ENCODE data around the gene LRRTM4. TPM values are rescaled to one million over a fixed set of nuclear protein-coding genes. Genes with fewer than 3 reads are reported as not detected.

Gene LRRTM4
- total RNA-seq, 1 donor from 2014 or later, result not detected

DNA sequence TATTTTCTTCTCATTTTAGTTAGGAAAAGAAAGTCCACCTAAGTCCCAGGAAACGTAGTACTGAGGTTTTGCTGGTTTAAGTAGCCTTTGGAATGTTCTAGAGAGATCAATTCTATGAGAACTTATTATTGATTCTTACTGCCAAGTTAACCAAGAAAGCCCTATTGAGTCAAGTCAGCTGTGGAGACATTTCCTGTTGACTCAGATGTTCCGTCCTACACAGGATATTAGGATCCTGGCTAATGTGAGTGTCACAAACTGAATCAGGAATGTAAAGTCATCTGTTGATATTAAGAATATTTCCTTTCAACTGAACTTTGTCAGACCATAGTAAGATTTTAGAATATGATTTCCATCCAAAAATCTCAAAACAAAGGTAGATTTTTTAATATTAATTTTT, 654.3 kb downstream of the LRRTM4 start:
- H3K27ac ChIP-seq, result no peak overlapping the region
- no peak for DNase-seq (ENCODE audit: low spot score in 2 of 2)
- no peak overlapping the region for H3K4me3 ChIP-seq
- no peaks in the 10 kb centered on the region for H3K36me3 ChIP-seq
- H3K9me3 ChIP-seq, result no peaks in the 10 kb centered on the region
- intact Hi-C loops (cut with DNase I), result no loop called here
- H3K27me3 ChIP-seq, result no peaks in the 10 kb centered on the region
- TF ChIP-seq, protein P1, sequence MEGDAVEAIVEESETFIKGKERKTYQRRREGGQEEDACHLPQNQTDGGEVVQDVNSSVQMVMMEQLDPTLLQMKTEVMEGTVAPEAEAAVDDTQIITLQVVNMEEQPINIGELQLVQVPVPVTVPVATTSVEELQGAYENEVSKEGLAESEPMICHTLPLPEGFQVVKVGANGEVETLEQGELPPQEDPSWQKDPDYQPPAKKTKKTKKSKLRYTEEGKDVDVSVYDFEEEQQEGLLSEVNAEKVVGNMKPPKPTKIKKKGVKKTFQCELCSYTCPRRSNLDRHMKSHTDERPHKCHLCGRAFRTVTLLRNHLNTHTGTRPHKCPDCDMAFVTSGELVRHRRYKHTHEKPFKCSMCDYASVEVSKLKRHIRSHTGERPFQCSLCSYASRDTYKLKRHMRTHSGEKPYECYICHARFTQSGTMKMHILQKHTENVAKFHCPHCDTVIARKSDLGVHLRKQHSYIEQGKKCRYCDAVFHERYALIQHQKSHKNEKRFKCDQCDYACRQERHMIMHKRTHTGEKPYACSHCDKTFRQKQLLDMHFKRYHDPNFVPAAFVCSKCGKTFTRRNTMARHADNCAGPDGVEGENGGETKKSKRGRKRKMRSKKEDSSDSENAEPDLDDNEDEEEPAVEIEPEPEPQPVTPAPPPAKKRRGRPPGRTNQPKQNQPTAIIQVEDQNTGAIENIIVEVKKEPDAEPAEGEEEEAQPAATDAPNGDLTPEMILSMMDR (IDR thresholded peaks at IDR 0.05), result no peak
- H3K4me1 ChIP-seq, result no peaks in the 10 kb centered on the region

DNA sequence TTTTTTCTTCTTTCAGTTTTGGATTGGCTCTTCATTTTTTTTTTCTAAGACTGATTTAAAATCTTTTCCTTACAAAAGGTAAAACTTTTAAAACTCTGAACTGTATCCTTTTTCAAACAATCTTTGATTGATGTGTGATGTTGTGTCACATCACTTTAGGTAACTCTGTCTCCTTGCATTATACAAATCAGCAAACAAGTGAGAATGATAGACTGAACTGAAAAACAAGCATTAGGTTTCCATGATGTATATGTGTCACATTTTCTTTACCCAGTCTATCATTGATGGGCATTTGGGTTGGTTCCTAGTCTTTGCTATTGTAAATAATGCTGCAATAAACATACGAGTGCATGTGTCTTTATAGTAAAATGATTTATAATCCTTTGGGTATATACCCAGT, 655.7 kb downstream of the LRRTM4 start:
- intact Hi-C loops (cut with DNase I), result no loop called here

DNA sequence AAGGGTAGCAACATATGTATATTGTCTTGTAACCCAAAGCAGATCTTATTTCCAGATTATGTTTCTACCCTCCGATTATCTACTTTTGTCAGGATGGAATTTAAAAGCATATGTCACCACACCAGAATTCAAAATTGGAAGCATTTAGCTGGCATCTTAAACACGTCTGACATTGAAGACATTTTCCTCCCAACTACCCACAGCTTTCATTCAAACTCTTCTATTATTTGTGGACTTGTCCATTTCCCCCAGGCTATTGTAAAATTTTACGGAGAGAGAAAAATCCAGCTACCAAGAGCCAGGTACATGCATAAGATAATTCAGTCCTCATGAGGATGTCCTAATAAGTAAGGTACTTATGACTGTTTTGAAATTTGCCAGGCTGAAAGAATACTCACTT, 659.3 kb downstream of the LRRTM4 start:
- intact Hi-C loops (cut with DNase I), result no loop called here
- no peaks in the 10 kb centered on the region for H3K4me1 ChIP-seq
- no peak for DNase-seq (ENCODE audit: low spot score in 2 of 2)
- H3K4me3 ChIP-seq, result no peak overlapping the region
- no peaks in the 10 kb centered on the region for H3K36me3 ChIP-seq
- H3K27me3 ChIP-seq, result no peaks in the 10 kb centered on the region
- TF ChIP-seq, protein P1 (IDR thresholded peaks at IDR 0.05), result no peak
- H3K9me3 ChIP-seq, result no peaks in the 10 kb centered on the region
- no peak overlapping the region for H3K27ac ChIP-seq

More for the DNA sequence above, 655.7 kb downstream of the LRRTM4 start:
- no peak overlapping the region for H3K27ac ChIP-seq
- DNase-seq (ENCODE audit: low spot score in 2 of 2), result no peak
- no peaks in the 10 kb centered on the region for H3K36me3 ChIP-seq
- TF ChIP-seq, protein P1 (IDR thresholded peaks at IDR 0.05), result no peak
- no peaks in the 10 kb centered on the region for H3K4me1 ChIP-seq
- no peak overlapping the region for H3K4me3 ChIP-seq
- no peaks in the 10 kb centered on the region for H3K9me3 ChIP-seq
- H3K27me3 ChIP-seq, result no peaks in the 10 kb centered on the region

DNA sequence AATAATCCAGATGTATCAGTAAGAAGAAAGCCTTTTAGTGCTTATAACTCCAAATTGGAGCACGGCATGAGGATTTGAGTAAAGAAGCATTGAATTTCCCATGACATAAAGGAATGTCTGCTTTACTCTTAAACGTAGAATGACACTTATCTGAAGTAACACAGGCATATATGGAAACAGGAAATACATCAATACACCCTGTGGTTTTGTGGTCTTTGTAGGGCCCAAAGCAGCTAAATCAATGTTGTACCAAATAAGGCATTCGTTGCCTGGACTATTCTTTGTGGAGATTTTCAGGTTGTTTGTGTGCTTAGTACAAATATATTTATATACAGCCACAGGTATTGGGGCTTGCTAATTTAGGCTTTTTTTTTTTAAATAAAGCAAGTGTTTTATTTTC, 660.5 kb downstream of the LRRTM4 start:
- no peaks in the 10 kb centered on the region for H3K9me3 ChIP-seq
- no peak for DNase-seq (ENCODE audit: low spot score in 2 of 2)
- TF ChIP-seq, protein P1 (IDR thresholded peaks at IDR 0.05), result no peak
- no peak overlapping the region for H3K27ac ChIP-seq
- no peaks in the 10 kb centered on the region for H3K36me3 ChIP-seq
- no peak overlapping the region for H3K4me3 ChIP-seq
- no peaks in the 10 kb centered on the region for H3K4me1 ChIP-seq
- no peaks in the 10 kb centered on the region for H3K27me3 ChIP-seq
- intact Hi-C loops (cut with DNase I), result no loop called here

DNA sequence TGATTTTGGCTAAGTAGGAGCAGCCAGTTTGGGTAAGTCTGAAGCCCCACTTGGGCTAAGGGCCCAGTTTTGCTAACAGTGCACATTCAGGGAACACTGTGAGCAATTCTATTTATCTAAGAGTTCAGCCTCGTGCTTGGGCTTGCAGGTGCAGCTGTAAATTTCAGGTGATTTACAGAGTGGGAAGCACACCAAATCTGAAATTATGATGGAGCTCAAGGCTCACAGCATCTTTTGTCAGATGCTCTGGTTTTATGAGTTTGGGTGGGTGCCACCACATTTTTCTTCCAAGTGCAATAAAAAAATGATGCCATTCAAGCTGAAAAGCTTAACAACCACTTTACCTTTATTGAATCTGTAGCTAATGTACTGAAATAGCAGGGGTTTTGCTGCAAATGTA, 671.2 kb downstream of the LRRTM4 start:
- H3K27me3 ChIP-seq, result no peaks in the 10 kb centered on the region
- H3K27ac ChIP-seq, result no peak overlapping the region
- DNase-seq (ENCODE audit: low spot score in 2 of 2), result no peak
- no peaks in the 10 kb centered on the region for H3K36me3 ChIP-seq
- no peaks in the 10 kb centered on the region for H3K4me1 ChIP-seq
- intact Hi-C loops (cut with DNase I), result no loop called here
- no peak overlapping the region for H3K4me3 ChIP-seq
- H3K9me3 ChIP-seq, result no peaks in the 10 kb centered on the region
- TF ChIP-seq, protein P1 (IDR thresholded peaks at IDR 0.05), result no peak

DNA sequence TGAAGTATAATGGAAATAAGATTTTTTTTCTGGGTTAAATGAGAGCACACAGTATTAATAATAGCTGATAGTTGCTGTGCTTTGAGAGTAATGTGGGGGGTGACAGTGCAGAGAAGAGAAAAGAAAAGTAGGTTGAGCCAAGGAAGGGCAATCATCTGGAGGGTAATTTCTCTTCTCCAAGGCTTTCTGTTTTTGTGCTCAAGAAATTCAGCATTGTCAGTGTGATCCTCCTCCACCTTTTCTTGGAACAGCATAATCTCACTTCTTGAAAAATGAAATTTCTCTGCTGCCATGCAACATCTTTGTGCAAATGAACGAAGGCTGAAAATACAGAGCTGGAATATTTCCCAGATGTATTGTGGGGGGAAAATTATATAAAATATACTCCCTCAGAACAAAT, 673.1 kb downstream of the LRRTM4 start:
- no peaks in the 10 kb centered on the region for H3K27me3 ChIP-seq
- no peak overlapping the region for H3K4me3 ChIP-seq
- TF ChIP-seq, protein P1 (IDR thresholded peaks at IDR 0.05), result no peak
- no peaks in the 10 kb centered on the region for H3K36me3 ChIP-seq
- no peak for DNase-seq (ENCODE audit: low spot score in 2 of 2)
- no peak overlapping the region for H3K27ac ChIP-seq
- no peaks in the 10 kb centered on the region for H3K9me3 ChIP-seq
- no peaks in the 10 kb centered on the region for H3K4me1 ChIP-seq
- intact Hi-C loops (cut with DNase I), result no loop called here
